K562 (cell line): ENCODE results near the gene SEPHS2. TPM values are rescaled to one million over a fixed set of nuclear protein-coding genes. Genes with fewer than 3 reads are reported as not detected.

Experiments used
- ATAC-seq: fragments of 200-7000 bp; cut with Tn5 transposase; 3 replicates; pipeline ENCODE4 v1.9.1; 2020; ENCODE audit warnings: moderate library complexity
- BruUV-seq: library from RNA; stranded (reverse); fragments of 400-500 nt; replicated peaks from 2 replicates; lab custom pipeline; 2021; lab: Mats Ljungman, UMichigan
- CTCF ChIA-PET: fragments of 300-600 bp; formaldehyde crosslinking; extraction: SDS; loops from one replicate; lab custom pipeline; 2021; ENCODE audit warnings: low intra/inter-chr PET ratio; lab: Yijun Ruan, JAX
- POLR2A ChIA-PET: fragments of 300-600, 350-650 bp; sonication (Branson Sonifier 250); formaldehyde crosslinking; extraction: SDS; loops from one replicate; lab custom pipeline; 2021; ENCODE audit warnings: antibody characterized with exemption, inconsistent platforms; lab: Yijun Ruan, JAX
- DNase-seq, 4 experiments: peaks; one replicate each; pipeline versions ENCODE4 v3.0.0 to v3.0.0-alpha.2; 2011 to 2018; ENCODE audit warnings: low spot score in 3 of 4, mixed read lengths in 3 of 4; ENCODE audit errors: extremely low read depth in 1 of 4
- FAIRE-seq: peaks from 2 replicates; lab custom pipeline; 2011; peaks lifted over from hg19 to GRCh38; lab: Jason Lieb, UNC
- H2AFZ ChIP-seq: 2 replicates; pipeline ENCODE4 v1.6.0; 2011; ENCODE audit warnings: low read depth, low read length, control low read depth, inconsistent platforms
- H3K27ac ChIP-seq: fragments of 200-600 bp; 3 replicates; pipeline ENCODE4 v1.8.0; 2011; ENCODE audit warnings: low read depth, mild to moderate bottlenecking, control low read depth, inconsistent platforms, low read length, moderate library complexity, mixed read lengths; ENCODE audit errors: extremely low read depth
- H3K27me3 ChIP-seq, 2 experiments: fragments of 300-600 bp in 1 of 2; 2 replicates in 1 of 2; 3 replicates in 1 of 2; pipeline versions ENCODE4 v1.6.0 to v1.8.0; 2011; ENCODE audit warnings: inconsistent platforms in 2 of 2, low read length in 2 of 2, mild to moderate bottlenecking in 1 of 2, mixed read lengths in 1 of 2, moderate library complexity in 1 of 2; ENCODE audit not compliant: control insufficient read depth in 2 of 2, insufficient read depth in 2 of 2
- H3K36me3 ChIP-seq: fragments of 300-600 bp; 3 replicates; pipeline ENCODE4 v1.8.0; 2011; ENCODE audit warnings: mild to moderate bottlenecking, low read length, inconsistent platforms; ENCODE audit not compliant: control insufficient read depth, insufficient read depth
- H3K4me1 ChIP-seq, 2 experiments: fragments of 200-600 bp in 1 of 2; replicated peaks in 1 of 2; 2 replicates in 1 of 2; 3 replicates in 1 of 2; pipeline versions ENCODE4 v1.5.1 to v1.8.0; 2011; ENCODE audit warnings: inconsistent platforms in 2 of 2, low read length in 2 of 2, mild to moderate bottlenecking in 1 of 2, mixed read lengths in 1 of 2, moderate library complexity in 1 of 2; ENCODE audit not compliant: control insufficient read depth in 2 of 2, insufficient read depth in 2 of 2
- H3K4me2 ChIP-seq: 2 replicates; pipeline ENCODE4 v1.6.1; 2011; ENCODE audit warnings: low read length, control low read depth, inconsistent platforms, mixed read lengths; ENCODE audit not compliant: insufficient read depth
- H3K4me3 ChIP-seq: fragments of 200-600 bp; sonication (generic), shearing (Covaris generic); 2 replicates; pipeline ENCODE4 v1.5.1; 2016; ENCODE audit warnings: control low read depth, inconsistent platforms
- H3K79me2 ChIP-seq: fragments of 200-600 bp; 3 replicates; pipeline ENCODE4 v1.8.0; 2011; ENCODE audit warnings: low read length, inconsistent platforms; ENCODE audit not compliant: control insufficient read depth, insufficient read depth
- H3K9ac ChIP-seq, 2 experiments: 2 replicates each; pipeline versions ENCODE4 v1.6.0 to v1.6.1; 2011; ENCODE audit warnings: low read depth in 2 of 2, low read length in 2 of 2, control low read depth in 1 of 2, inconsistent platforms in 1 of 2, mild to moderate bottlenecking in 1 of 2, mixed read lengths in 1 of 2; ENCODE audit not compliant: insufficient read depth in 1 of 2
- H3K9me1 ChIP-seq: one replicate; pipeline ENCODE4 v1.6.0; 2011; ENCODE audit warnings: inconsistent platforms, mild to moderate bottlenecking, low read length, moderate library complexity; ENCODE audit not compliant: control insufficient read depth, insufficient read depth
- H3K9me3 ChIP-seq: replicated peaks from 2 replicates; pipeline ENCODE4 v1.5.1; 2011; ENCODE audit warnings: low read depth, low read length, inconsistent platforms; ENCODE audit not compliant: control insufficient read depth, insufficient read depth
- H4K20me1 ChIP-seq: replicated peaks from 2 replicates; pipeline ENCODE4 v1.6.1; 2011; ENCODE audit warnings: low read length, inconsistent platforms, mixed read lengths; ENCODE audit not compliant: control insufficient read depth, insufficient read depth
- ARID2 ChIP-seq: fragments of 450-650 bp; IDR thresholded peaks from 2 replicates; pipeline ENCODE4 v1.6.1; 2017; ENCODE audit warnings: antibody characterized with exemption, mild to moderate bottlenecking
- ASH1L ChIP-seq: fragments of 450-650 bp; IDR thresholded peaks from 2 replicates; pipeline ENCODE4 v1.6.1; 2018; ENCODE audit warnings: borderline replicate concordance, mild to moderate bottlenecking, low read depth; ENCODE audit not compliant: partially characterized antibody
- COPS2 ChIP-seq: fragments of 450-650 bp; conservative IDR thresholded peaks from 2 replicates; pipeline ENCODE4 v1.6.1; 2016; ENCODE audit warnings: mild to moderate bottlenecking, moderate library complexity
- FOXP1 ChIP-seq: sonication (generic); formaldehyde crosslinking; IDR thresholded peaks from 2 replicates; pipeline ENCODE4 v1.8.0; 2022; ENCODE audit warnings: mild to moderate bottlenecking, missing genetic modification reagents
- HDAC1 ChIP-seq, 2 experiments: fragments of 450-650 bp; IDR thresholded peaks; 2 replicates each; pipeline ENCODE4 v1.6.1; 2016 to 2017; ENCODE audit warnings: inconsistent platforms in 1 of 2, mild to moderate bottlenecking in 1 of 2, moderate library complexity in 1 of 2
- HMBOX1 ChIP-seq: sonication (generic); IDR thresholded peaks from 2 replicates; pipeline ENCODE4 v1.6.1; 2016
- NFE2L1 ChIP-seq: fragments of 450-650 bp; IDR thresholded peaks from 2 replicates; pipeline ENCODE4 v1.6.1; 2016; ENCODE audit warnings: missing genetic modification characterization, low read depth, mild to moderate bottlenecking, missing compliant biosample characterization, moderate library complexity, borderline replicate concordance
- NFIC ChIP-seq: fragments of 450-650 bp; IDR thresholded peaks from 2 replicates; pipeline ENCODE4 v1.6.1; 2017; ENCODE audit warnings: mild to moderate bottlenecking, inconsistent platforms
- NR0B1 ChIP-seq: fragments of 450-650 bp; IDR thresholded peaks from one replicate; pipeline ENCODE4 v1.6.1; 2018; ENCODE audit warnings: mild to moderate bottlenecking, moderate library complexity; ENCODE audit not compliant: partially characterized antibody
- NR2F6 ChIP-seq: fragments of 450-650 bp; formaldehyde crosslinking; IDR thresholded peaks from 2 replicates; pipeline ENCODE4 v1.4.0; 2020; ENCODE audit warnings: mild to moderate bottlenecking
- POLR2AphosphoS2 ChIP-seq: IDR thresholded peaks from 2 replicates; pipeline ENCODE4 v1.6.1; 2012; ENCODE audit warnings: low read length, improper control_type of control experiment
- TCF15 ChIP-seq: fragments of 250-450 bp; sonication (Bioruptor Pico); IDR thresholded peaks from 2 replicates; pipeline ENCODE4 v1.8.0; 2022; ENCODE audit warnings: moderate library complexity, mild to moderate bottlenecking, inconsistent platforms
- VEZF1 ChIP-seq: fragments of 200-800 bp; sonication (Bioruptor generic); IDR thresholded peaks from 2 replicates; pipeline ENCODE4 v1.6.1; 2017; ENCODE audit warnings: missing genetic modification characterization, missing compliant biosample characterization
- ZNF232 ChIP-seq: sonication (generic); formaldehyde crosslinking; IDR thresholded peaks from 2 replicates; pipeline ENCODE4 v1.8.0; 2022; ENCODE audit warnings: mild to moderate bottlenecking, missing genetic modification reagents
- ZNF398 ChIP-seq: fragments of 250-450 bp; sonication (Bioruptor Pico); IDR thresholded peaks from 2 replicates; pipeline ENCODE4 v1.8.0; 2021; ENCODE audit warnings: moderate library complexity, mild to moderate bottlenecking, inconsistent platforms
- ZNF507 ChIP-seq: conservative IDR thresholded peaks from 2 replicates; pipeline ENCODE4 v1.6.1; 2017; ENCODE audit warnings: missing genetic modification characterization, missing compliant biosample characterization
- in situ Hi-C: fragments of 300-500 bp; cut with MboI; formaldehyde crosslinking; loops from 4 replicates; pipeline ENCODE4 v1.15.0; 2018; ENCODE audit warnings: inconsistent platforms, mixed read lengths
- intact Hi-C: fragments of 100-400 bp; cut with micrococcal nuclease; formaldehyde crosslinking; loops from 2 replicates; pipeline ENCODE4 v1.14.2; 2022
- polyA plus RNA-seq, 8 experiments: library from polyadenylated mRNA; depleted of rRNA in 4 of 8; stranded (reverse) in 5 of 8; unstranded in 3 of 8; fragments of >200 nt; fragmentation: Nextera tagmentation in 2 of 8; fragmentation: Illumina TruSeq in 1 of 8; extraction: Ambion mirVana in 2 of 8; extraction: Trizol in 1 of 8; gene quantifications; 2 replicates each; pipeline versions ENCODE4 v1.2.1 to v1.2.3, GENCODE V29; 2011 to 2014; ENCODE audit warnings: inconsistent platforms in 1 of 8, missing spikeins in 1 of 8
- total RNA-seq, 7 experiments: library from RNA; depleted of rRNA in 6 of 7; stranded (reverse); fragments of >200 nt in 6 of 7; fragmentation: Illumina TruSeq in 2 of 7; extraction: Trizol in 2 of 7; gene quantifications; 2 replicates each; pipeline versions ENCODE4 v1.2.1 to v1.2.3, GENCODE V29; 2011 to 2021; ENCODE audit warnings: low replicate concordance in 1 of 7

The SEPHS2 gene
- total and polyA plus RNA-seq, 9 of the 15 experiments (the other 6 are each of a cell fraction or from before 2014, with no cell fraction given) = 20.9 to 90.6 (median 43.4) TPM

GRCh38 chr16:30485818-30486436 lies 40.3 kb upstream of the SEPHS2 start (continued):
- TF ChIP-seq VEZF1 (no peak), HMBOX1 (no peak), TCF15 (no peak)

- no TSS peak for BruUV-seq
- POLR2A ChIA-PET = no interaction called here
- TF ChIP-seq FOXP1 (CRISPR knock-in tag) (no peak), HDAC1 (IDR thresholded peaks at IDR 0.05) (no peak), NFE2L1 (tag) (no peak), ASH1L (no peak), ZNF398 (CRISPR knock-in tag) (no peak), POLR2AphosphoS2 (no peak), NFIC (no peak), COPS2 (no peak), NR0B1 (no peak), ZNF232 (CRISPR knock-in tag) (no peak), NR2F6 (CRISPR knock-in tag) (no peak), ZNF507 (no peak), ARID2 (no peak)
Measured at GRCh38 chr16:30484887-30485286, 39.2 kb upstream of the SEPHS2 start.

More at GRCh38 chr16:30484887-30485286, 39.2 kb upstream of the SEPHS2 start:
- no peaks in the 10 kb centered on the region for H3K36me3 ChIP-seq
- DNase-seq (no peak), FAIRE-seq (no peak), ATAC-seq (no peak)
- no peak overlapping the region for H3K27ac ChIP-seq
- peaks cover 0 to 5% of the 10 kb centered on the region in 2 experiments; a peak in 2 of 5 replicates for H3K4me1 ChIP-seq
- intact Hi-C loops (no loop called here), in situ Hi-C loops (no loop called here)
- no peaks in the 10 kb centered on the region for H3K9me3 ChIP-seq
- no peaks in the 10 kb centered on the region for H4K20me1 ChIP-seq
- H3K79me2 ChIP-seq = no peaks in the 10 kb centered on the region
- no peak overlapping the region for H3K4me3 ChIP-seq
- CTCF ChIA-PET = no interaction called here
- H2AFZ ChIP-seq = no peak overlapping the region
- no peaks in the 10 kb centered on the region for H3K27me3 ChIP-seq
- no peak overlapping the region for H3K9ac ChIP-seq
- H3K4me2 ChIP-seq = no peak overlapping the region
- no peaks in the 10 kb centered on the region for H3K9me1 ChIP-seq
